ENCODE data around the gene XYLT1. TPM values are rescaled to one million over a fixed set of nuclear protein-coding genes. Genes with fewer than 3 reads are reported as not detected.

Gene XYLT1
- total and polyA plus RNA-seq, 2 experiments from 2014 or later, result 4.5 to 26.3 TPM

- TF ChIP-seq EZH2 (IDR thresholded peaks at IDR 0.05; ENCODE audit: insufficient read depth, poor library complexity, severe bottlenecking) (no peak), EZH2phosphoT487 (IDR thresholded peaks at IDR 0.05; ENCODE audit: insufficient read depth, low read depth) (no peak)
- Histone ChIP-seq H3K4me2 (ENCODE audit: unreplicated experiment) (no peak overlapping the region), H3K4me1 (ENCODE audit: insufficient read depth) (no peaks in the 10 kb centered on the region), H3K9me3 (ENCODE audit: low read depth) (no peaks in the 10 kb centered on the region), H3K4me3 (no peak overlapping the region), H3K27ac (no peak overlapping the region), H3F3A (ENCODE audit: insufficient read depth) (peaks cover 12% of the 10 kb centered on the region; the same call in 1 of the 2 replicates), H3K79me2 (ENCODE audit: insufficient read depth) (peaks cover 95% of the 10 kb centered on the region), H4K20me1 (ENCODE audit: insufficient read depth) (no peaks in the 10 kb centered on the region), H3K36me3 (ENCODE audit: low read depth) (no peaks in the 10 kb centered on the region; the same call in 1 of the 2 replicates), H2AFZ (no peak overlapping the region), H3K9ac (no peak overlapping the region), H3K9me2 (ENCODE audit: insufficient read depth) (no peaks in the 10 kb centered on the region), H3K27me3 (replicated peaks; ENCODE audit: insufficient read depth) (no peaks in the 10 kb centered on the region)
- in situ Hi-C loops (cut with MboI), result no loop called here
- 77 to 81% methylated on average over 11 to 12 of the region's 12 CpGs for WGBS, 2 experiments (ENCODE audit: low coverage in 1 of 2, low lambda C conversion rate in 2 of 2, missing lambda C conversion rate in 2 of 2)
- no peak for DNase-seq
Observed at GRCh38 chr16:17445421-17445820, 25.3 kb downstream of the XYLT1 start.

- TF ChIP-seq EZH2phosphoT487 (IDR thresholded peaks at IDR 0.05; ENCODE audit: insufficient read depth, low read depth) (no peak), EZH2 (IDR thresholded peaks at IDR 0.05; ENCODE audit: insufficient read depth, poor library complexity, severe bottlenecking) (no peak)
- H4K20me1 ChIP-seq (ENCODE audit: insufficient read depth), result no peaks in the 10 kb centered on the region
- H3F3A ChIP-seq (ENCODE audit: insufficient read depth), result peaks cover 14% of the 10 kb centered on the region; the same call in 1 of the 2 replicates
- in situ Hi-C loops (cut with MboI), result no loop called here
- H3K4me1 ChIP-seq (ENCODE audit: insufficient read depth), result no peaks in the 10 kb centered on the region
- DNase-seq, result no peak
- H2AFZ ChIP-seq, result no peak overlapping the region
- H3K27ac ChIP-seq, result no peak overlapping the region
- H3K36me3 ChIP-seq (ENCODE audit: low read depth), result no peaks in the 10 kb centered on the region; the same call in 1 of the 2 replicates
- no peaks in the 10 kb centered on the region for H3K9me3 ChIP-seq (ENCODE audit: low read depth)
- no peaks in the 10 kb centered on the region for H3K9me2 ChIP-seq (ENCODE audit: insufficient read depth)
- no peak overlapping the region for H3K4me3 ChIP-seq
- no peak overlapping the region for H3K9ac ChIP-seq
- peaks cover 95% of the 10 kb centered on the region for H3K79me2 ChIP-seq (ENCODE audit: insufficient read depth)
- no peaks in the 10 kb centered on the region for H3K27me3 ChIP-seq (replicated peaks; ENCODE audit: insufficient read depth)
- no peak overlapping the region for H3K4me2 ChIP-seq (ENCODE audit: unreplicated experiment)
- WGBS, 2 experiments (ENCODE audit: low coverage in 1 of 2, low lambda C conversion rate in 2 of 2, missing lambda C conversion rate in 2 of 2), result 96 to 100% methylated on average over 1 of the region's 1 CpG
Observed at GRCh38 chr16:17444658-17445057, 26.1 kb downstream of the XYLT1 start.

GRCh38 chr16:17440131-17440530, 30.6 kb downstream of the XYLT1 start:
- 97 to 99% methylated on average over 4 of the region's 4 CpGs for WGBS, 2 experiments (ENCODE audit: low coverage in 1 of 2, low lambda C conversion rate in 2 of 2, missing lambda C conversion rate in 2 of 2)
- no peak for DNase-seq
- H3K9me3 ChIP-seq (ENCODE audit: low read depth), result no peaks in the 10 kb centered on the region
- TF ChIP-seq EZH2 (IDR thresholded peaks at IDR 0.05; ENCODE audit: insufficient read depth, poor library complexity, severe bottlenecking), result no peak
- no peak for TF ChIP-seq EZH2phosphoT487 (IDR thresholded peaks at IDR 0.05; ENCODE audit: insufficient read depth, low read depth)
- no peak overlapping the region for H3K4me2 ChIP-seq (ENCODE audit: unreplicated experiment)
- no peaks in the 10 kb centered on the region for H3K9me2 ChIP-seq (ENCODE audit: insufficient read depth)
- no peak overlapping the region for H2AFZ ChIP-seq
- H4K20me1 ChIP-seq (ENCODE audit: insufficient read depth), result no peaks in the 10 kb centered on the region
- H3K4me3 ChIP-seq, result no peak overlapping the region
- peaks cover 18% of the 10 kb centered on the region; the same call in 1 of the 2 replicates for H3F3A ChIP-seq (ENCODE audit: insufficient read depth)
- no peaks in the 10 kb centered on the region for H3K36me3 ChIP-seq (ENCODE audit: low read depth)
- no peak overlapping the region for H3K27ac ChIP-seq
- no peak overlapping the region for H3K9ac ChIP-seq
- H3K79me2 ChIP-seq (ENCODE audit: insufficient read depth), result peaks cover 98% of the 10 kb centered on the region
- no peaks in the 10 kb centered on the region for H3K27me3 ChIP-seq (replicated peaks; ENCODE audit: insufficient read depth)
- in situ Hi-C loops (cut with MboI), result no loop called here
- no peaks in the 10 kb centered on the region for H3K4me1 ChIP-seq (ENCODE audit: insufficient read depth)

DNA sequence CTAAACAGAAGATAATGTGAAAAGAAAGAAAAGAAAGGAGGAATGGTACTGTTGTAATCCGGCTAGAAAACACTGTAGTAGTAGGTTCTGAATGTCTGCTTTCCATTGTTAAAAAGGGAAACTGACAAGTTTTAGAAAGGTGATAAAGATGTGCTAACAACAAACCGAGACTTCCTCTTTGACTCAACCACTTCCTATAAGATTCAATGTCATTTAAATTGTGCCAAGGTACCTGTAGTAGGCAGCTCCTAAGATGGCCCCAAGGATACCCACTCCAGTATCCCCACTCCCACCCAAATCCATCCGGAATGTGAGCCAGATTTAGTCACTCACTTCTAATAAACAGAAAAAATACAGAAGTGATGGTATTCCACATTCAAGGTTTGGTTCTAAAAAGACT, 31.2 kb downstream of the XYLT1 start:
- TF ChIP-seq EZH2 (IDR thresholded peaks at IDR 0.05; ENCODE audit: insufficient read depth, poor library complexity, severe bottlenecking), result no peak
- TF ChIP-seq EZH2phosphoT487 (IDR thresholded peaks at IDR 0.05; ENCODE audit: insufficient read depth, low read depth), result no peak

DNA sequence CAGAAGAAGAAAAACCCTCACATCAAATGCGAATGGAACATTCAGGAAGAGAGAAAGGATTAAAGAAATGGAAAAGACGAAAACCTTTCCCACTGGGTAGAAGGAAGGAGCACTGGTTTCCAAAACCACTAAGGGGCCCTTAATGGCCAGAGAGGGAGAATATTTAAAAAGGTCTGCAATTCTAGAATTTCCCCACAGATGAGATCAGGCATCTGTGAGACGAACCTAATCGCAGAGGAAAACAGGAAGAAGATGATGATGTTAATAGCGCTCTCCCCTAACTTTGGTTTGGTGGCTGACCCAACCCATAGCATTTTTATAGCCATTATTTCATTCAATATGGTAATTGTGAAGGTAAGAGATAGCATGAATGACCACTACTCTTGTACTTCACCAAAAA, 32.8 kb downstream of the XYLT1 start:
- WGBS, 2 experiments (ENCODE audit: low coverage in 1 of 2, low lambda C conversion rate in 2 of 2, missing lambda C conversion rate in 2 of 2), result 90 to 96% methylated on average over 5 of the region's 5 CpGs
- DNase-seq, result no peak
- H2AFZ ChIP-seq, result no peak overlapping the region
- H3K9me2 ChIP-seq (ENCODE audit: insufficient read depth), result no peaks in the 10 kb centered on the region
- no peak overlapping the region for H3K9ac ChIP-seq
- H3K79me2 ChIP-seq (ENCODE audit: insufficient read depth), result peaks cover 100% of the 10 kb centered on the region
- in situ Hi-C loops (cut with MboI), result no loop called here
- H3K4me3 ChIP-seq, result no peak overlapping the region
- H3K27me3 ChIP-seq (replicated peaks; ENCODE audit: insufficient read depth), result no peaks in the 10 kb centered on the region
- peaks cover 10% of the 10 kb centered on the region; the same call in 1 of the 2 replicates for H3K4me1 ChIP-seq (ENCODE audit: insufficient read depth)
- H3K27ac ChIP-seq, result no peak overlapping the region
- H3K9me3 ChIP-seq (ENCODE audit: low read depth), result no peaks in the 10 kb centered on the region
- H3F3A ChIP-seq (ENCODE audit: insufficient read depth), result peaks cover 18% of the 10 kb centered on the region
- TF ChIP-seq EZH2phosphoT487 (IDR thresholded peaks at IDR 0.05; ENCODE audit: insufficient read depth, low read depth) (no peak), EZH2 (IDR thresholded peaks at IDR 0.05; ENCODE audit: insufficient read depth, poor library complexity, severe bottlenecking) (no peak)
- no peak overlapping the region for H3K4me2 ChIP-seq (ENCODE audit: unreplicated experiment)
- H4K20me1 ChIP-seq (ENCODE audit: insufficient read depth), result no peaks in the 10 kb centered on the region
- no peaks in the 10 kb centered on the region for H3K36me3 ChIP-seq (ENCODE audit: low read depth)

More for the DNA sequence above, 31.2 kb downstream of the XYLT1 start:
- Histone ChIP-seq H3K4me1 (ENCODE audit: insufficient read depth) (no peaks in the 10 kb centered on the region), H3K9ac (no peak overlapping the region), H3K27me3 (replicated peaks; ENCODE audit: insufficient read depth) (no peaks in the 10 kb centered on the region), H3K9me3 (ENCODE audit: low read depth) (no peaks in the 10 kb centered on the region), H3K79me2 (ENCODE audit: insufficient read depth) (peaks cover 98% of the 10 kb centered on the region), H3K27ac (no peak overlapping the region), H3F3A (ENCODE audit: insufficient read depth) (peaks cover 18% of the 10 kb centered on the region; the same call in 1 of the 2 replicates), H3K4me2 (ENCODE audit: unreplicated experiment) (no peak overlapping the region), H4K20me1 (ENCODE audit: insufficient read depth) (no peaks in the 10 kb centered on the region), H2AFZ (no peak overlapping the region), H3K36me3 (ENCODE audit: low read depth) (no peaks in the 10 kb centered on the region), H3K9me2 (ENCODE audit: insufficient read depth) (no peaks in the 10 kb centered on the region), H3K4me3 (no peak overlapping the region)
- in situ Hi-C loops (cut with MboI), result no loop called here
- 96 to 99% methylated on average over 3 of the region's 3 CpGs for WGBS, 2 experiments (ENCODE audit: low coverage in 1 of 2, low lambda C conversion rate in 2 of 2, missing lambda C conversion rate in 2 of 2)
- DNase-seq, result no peak
